Ishikawa (cell line): ENCODE measurements around the gene TMEFF2.

Experiments
- CEBPB ChIP-seq: IDR thresholded peaks from 2 replicates; pipeline ENCODE4 v1.6.1; 2012
- EGR1 ChIP-seq: IDR thresholded peaks from 2 replicates; pipeline ENCODE4 v1.6.1; 2012
- EP300 ChIP-seq: IDR thresholded peaks from 2 replicates; pipeline ENCODE4 v1.6.1; 2012; ENCODE audit warnings: borderline replicate concordance
- NFIC ChIP-seq: IDR thresholded peaks from 2 replicates; pipeline ENCODE4 v1.6.1; 2012
- RAD21 ChIP-seq: IDR thresholded peaks from 2 replicates; pipeline ENCODE4 v1.6.1; 2012; ENCODE audit warnings: low read depth
- TAF1 ChIP-seq: IDR thresholded peaks from 2 replicates; pipeline ENCODE4 v1.6.1; 2012; ENCODE audit warnings: low read depth, mild to moderate bottlenecking
- TEAD4 ChIP-seq: IDR thresholded peaks from 2 replicates; pipeline ENCODE4 v1.6.1; 2012
- TF ChIP-seq, protein P1 (sequence below): IDR thresholded peaks from 2 replicates; pipeline ENCODE4 v1.6.1; 2012
- TF ChIP-seq, protein P2 (sequence below): IDR thresholded peaks from 2 replicates; pipeline ENCODE4 v1.6.1; 2012; ENCODE audit warnings: low read depth, mild to moderate bottlenecking

DNA sequence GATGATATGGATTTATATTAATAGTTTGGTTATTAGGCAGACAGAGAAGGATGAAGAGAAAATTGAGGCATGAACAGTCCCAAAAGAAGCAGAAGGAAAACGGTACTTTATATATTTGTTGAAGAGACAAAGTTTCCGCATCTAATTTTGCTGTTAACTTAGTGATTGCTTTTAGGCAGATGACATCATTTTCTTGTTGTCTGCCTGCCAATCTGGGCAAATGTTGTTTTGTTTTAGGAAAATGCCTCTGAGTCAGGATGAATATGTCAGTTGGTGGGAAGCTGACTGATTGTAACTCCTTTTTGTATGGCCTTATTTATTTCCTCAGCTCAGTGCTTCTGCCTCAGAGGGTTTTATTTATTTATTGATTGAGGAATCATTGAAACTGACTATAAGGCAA, 295.3 kb downstream of the TMEFF2 start:
- TF ChIP-seq, protein P1, sequence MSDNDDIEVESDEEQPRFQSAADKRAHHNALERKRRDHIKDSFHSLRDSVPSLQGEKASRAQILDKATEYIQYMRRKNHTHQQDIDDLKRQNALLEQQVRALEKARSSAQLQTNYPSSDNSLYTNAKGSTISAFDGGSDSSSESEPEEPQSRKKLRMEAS, result no peak
- TF ChIP-seq NFIC, result no peak
- TF ChIP-seq, protein P2, sequence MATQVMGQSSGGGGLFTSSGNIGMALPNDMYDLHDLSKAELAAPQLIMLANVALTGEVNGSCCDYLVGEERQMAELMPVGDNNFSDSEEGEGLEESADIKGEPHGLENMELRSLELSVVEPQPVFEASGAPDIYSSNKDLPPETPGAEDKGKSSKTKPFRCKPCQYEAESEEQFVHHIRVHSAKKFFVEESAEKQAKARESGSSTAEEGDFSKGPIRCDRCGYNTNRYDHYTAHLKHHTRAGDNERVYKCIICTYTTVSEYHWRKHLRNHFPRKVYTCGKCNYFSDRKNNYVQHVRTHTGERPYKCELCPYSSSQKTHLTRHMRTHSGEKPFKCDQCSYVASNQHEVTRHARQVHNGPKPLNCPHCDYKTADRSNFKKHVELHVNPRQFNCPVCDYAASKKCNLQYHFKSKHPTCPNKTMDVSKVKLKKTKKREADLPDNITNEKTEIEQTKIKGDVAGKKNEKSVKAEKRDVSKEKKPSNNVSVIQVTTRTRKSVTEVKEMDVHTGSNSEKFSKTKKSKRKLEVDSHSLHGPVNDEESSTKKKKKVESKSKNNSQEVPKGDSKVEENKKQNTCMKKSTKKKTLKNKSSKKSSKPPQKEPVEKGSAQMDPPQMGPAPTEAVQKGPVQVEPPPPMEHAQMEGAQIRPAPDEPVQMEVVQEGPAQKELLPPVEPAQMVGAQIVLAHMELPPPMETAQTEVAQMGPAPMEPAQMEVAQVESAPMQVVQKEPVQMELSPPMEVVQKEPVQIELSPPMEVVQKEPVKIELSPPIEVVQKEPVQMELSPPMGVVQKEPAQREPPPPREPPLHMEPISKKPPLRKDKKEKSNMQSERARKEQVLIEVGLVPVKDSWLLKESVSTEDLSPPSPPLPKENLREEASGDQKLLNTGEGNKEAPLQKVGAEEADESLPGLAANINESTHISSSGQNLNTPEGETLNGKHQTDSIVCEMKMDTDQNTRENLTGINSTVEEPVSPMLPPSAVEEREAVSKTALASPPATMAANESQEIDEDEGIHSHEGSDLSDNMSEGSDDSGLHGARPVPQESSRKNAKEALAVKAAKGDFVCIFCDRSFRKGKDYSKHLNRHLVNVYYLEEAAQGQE, result no peak
- TF ChIP-seq CEBPB, result no peak
- TF ChIP-seq RAD21, result no peak
- TF ChIP-seq EGR1, result no peak
- TF ChIP-seq TAF1, result no peak
- TF ChIP-seq EP300, result no peak
- no peak for TF ChIP-seq TEAD4
